ENCODE results near the gene ABCA7. TPM values are rescaled to one million over a fixed set of nuclear protein-coding genes. Genes with fewer than 3 reads are reported as not detected.

ABCA7 gene
- total RNA-seq, 1 donor from 2014 or later, result 3.4 TPM

DNA sequence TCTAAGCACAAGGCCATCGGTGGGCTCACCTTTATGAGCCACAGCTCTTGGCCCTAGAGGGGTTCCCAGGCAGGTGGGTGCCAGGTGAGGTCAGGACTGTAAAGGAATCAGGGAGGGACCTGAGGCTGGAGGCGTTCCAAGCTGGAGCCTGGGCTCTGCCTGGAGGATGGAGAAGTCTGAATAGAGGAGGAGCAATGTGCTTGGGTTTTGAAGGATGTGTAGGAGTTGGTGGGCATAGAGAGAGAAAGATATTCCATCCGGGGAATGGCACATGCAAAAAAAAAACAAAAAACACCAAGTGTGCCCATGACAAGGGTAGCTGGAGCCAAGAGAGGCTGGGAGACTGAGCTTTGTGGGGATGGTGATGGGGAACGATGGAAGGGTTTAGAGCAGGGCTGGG lies 37.3 kb upstream of the ABCA7 start:
- no peak for DNase-seq (ENCODE audit: low read depth in 2 of 2)

DNA sequence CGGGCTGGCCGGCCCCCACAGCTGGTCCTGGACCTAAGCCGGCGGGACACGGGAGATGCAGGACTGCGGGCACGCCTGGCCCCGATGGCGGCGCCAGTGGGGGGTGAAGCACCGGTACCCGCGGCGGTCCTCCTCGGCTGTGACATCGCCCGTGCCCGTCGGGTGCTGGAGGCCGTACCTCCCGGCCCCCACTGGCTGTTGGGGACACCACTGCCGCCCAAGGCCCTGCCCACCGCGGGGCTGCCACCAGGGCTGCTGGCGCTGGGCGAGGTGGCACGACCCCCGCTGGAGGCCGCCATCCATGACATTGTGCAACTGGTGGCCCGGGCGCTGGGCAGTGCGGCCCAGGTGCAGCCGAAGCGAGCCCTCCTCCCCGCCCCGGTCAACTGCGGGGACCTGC lies 36.6 kb upstream of the ABCA7 start:
- no peak for DNase-seq (ENCODE audit: low read depth in 2 of 2)

DNA sequence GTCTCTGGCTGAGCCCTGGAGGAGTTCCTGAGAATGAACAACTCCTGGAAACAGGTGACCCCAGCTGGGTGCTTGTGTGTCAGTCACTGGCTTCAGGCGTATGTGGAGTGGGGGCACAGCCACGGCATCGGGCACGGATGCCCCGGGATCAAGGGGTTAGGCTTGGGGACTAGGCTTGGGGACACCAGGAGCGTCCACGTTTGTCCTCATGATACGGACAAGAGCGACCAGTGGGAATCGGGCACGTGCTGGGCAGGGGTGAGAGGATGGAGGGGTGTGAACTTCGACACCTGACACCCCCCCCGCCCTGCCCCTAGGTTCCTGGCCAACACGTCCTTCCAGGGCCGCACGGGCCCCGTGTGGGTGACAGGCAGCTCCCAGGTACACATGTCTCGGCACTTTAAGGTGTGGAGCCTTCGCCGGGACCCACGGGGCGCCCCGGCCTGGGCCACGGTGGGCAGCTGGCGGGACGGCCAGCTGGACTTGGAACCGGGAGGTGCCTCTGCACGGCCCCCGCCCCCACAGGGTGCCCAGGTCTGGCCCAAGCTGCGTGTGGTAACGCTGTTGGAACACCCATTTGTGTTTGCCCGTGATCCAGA lies 35.6 kb upstream of the ABCA7 start:
- DNase-seq (ENCODE audit: low read depth in 2 of 2), result no peak

DNA sequence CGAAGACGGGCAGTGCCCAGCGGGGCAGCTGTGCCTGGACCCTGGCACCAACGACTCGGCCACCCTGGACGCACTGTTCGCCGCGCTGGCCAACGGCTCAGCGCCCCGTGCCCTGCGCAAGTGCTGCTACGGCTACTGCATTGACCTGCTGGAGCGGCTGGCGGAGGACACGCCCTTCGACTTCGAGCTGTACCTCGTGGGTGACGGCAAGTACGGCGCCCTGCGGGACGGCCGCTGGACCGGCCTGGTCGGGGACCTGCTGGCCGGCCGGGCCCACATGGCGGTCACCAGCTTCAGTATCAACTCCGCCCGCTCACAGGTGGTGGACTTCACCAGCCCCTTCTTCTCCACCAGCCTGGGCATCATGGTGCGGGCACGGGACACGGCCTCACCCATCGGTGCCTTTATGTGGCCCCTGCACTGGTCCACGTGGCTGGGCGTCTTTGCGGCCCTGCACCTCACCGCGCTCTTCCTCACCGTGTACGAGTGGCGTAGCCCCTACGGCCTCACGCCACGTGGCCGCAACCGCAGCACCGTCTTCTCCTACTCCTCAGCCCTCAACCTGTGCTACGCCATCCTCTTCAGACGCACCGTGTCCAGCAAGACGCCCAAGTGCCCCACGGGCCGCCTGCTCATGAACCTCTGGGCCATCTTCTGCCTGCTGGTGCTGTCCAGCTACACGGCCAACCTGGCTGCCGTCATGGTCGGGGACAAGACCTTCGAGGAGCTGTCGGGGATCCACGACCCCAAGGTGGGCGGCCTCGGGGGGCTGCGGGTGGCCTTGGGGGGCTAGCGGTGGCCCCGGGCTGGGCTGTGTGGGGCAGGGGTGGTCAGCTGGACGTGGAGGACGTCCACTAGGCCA lies 34.9 kb upstream of the ABCA7 start:
- DNase-seq (ENCODE audit: low read depth in 2 of 2), result no peak

DNA sequence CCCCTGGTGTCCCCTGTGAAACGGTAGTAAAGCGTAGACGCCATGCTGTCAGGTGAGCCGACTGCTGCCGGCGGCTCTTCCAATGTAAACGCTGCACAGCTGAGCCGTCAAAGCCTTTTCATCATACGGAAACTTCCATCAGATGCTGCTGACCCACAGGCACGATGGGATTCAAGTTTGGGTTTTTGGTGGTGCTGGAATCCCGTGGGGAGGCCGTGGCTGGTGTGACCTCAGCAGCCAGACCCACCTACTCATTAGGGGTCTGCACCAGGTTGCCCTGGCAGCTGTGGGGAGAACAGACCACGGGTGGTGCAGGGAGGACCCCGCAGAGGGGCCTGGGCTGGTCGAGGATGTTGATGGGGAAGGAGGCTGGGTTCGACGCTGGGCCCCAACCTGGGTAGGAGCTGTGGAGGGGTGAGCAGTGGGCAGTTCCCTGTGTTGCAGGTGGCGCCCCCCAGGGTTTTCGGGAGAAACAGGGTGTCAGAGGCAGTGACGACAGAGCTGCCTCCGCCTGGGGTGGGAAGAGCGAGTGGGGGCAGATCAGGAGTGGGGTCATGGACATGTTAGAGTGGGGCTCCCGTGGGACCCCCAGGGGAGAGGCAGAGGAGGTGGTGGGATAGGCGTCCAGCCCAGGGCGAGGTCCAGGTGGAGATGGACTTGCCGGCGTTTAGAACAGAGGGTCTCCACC lies 33.1 kb upstream of the ABCA7 start:
- DNase-seq (ENCODE audit: low read depth in 2 of 2), result no peak

DNA sequence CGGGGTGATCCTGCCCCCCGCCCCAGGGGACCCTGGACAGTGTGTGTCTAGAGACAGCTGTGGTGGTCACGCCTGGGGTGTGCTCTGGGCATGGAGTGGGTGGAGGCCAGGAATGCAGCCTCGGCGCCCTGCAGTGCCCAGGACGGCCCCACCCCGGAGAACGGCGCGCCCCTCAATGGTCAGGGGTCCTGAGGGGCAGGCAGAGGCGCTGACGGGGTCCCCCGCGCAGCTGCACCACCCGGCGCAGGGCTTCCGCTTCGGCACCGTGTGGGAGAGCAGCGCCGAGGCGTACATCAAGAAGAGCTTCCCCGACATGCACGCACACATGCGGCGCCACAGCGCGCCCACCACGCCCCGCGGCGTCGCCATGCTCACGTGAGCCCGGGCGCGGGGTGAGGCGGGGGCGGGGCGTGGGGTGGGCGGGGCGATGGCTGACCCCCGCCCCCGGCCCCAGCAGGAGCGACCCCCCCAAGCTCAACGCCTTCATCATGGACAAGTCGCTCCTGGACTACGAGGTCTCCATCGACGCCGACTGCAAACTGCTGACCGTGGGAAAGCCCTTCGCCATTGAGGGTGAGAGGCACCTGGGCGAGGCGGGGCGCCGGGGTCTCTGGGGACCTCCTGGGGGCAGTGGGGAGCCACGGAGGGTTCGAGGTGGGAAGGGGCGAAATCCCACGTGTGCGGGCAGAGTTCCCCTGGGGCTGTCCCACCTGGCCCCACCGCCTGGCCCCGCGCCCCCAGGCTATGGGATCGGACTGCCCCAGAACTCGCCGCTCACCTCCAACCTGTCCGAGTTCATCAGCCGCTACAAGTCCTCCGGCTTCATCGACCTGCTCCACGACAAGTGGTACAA lies 32.3 kb upstream of the ABCA7 start:
- no peak for DNase-seq (ENCODE audit: low read depth in 2 of 2)

DNA sequence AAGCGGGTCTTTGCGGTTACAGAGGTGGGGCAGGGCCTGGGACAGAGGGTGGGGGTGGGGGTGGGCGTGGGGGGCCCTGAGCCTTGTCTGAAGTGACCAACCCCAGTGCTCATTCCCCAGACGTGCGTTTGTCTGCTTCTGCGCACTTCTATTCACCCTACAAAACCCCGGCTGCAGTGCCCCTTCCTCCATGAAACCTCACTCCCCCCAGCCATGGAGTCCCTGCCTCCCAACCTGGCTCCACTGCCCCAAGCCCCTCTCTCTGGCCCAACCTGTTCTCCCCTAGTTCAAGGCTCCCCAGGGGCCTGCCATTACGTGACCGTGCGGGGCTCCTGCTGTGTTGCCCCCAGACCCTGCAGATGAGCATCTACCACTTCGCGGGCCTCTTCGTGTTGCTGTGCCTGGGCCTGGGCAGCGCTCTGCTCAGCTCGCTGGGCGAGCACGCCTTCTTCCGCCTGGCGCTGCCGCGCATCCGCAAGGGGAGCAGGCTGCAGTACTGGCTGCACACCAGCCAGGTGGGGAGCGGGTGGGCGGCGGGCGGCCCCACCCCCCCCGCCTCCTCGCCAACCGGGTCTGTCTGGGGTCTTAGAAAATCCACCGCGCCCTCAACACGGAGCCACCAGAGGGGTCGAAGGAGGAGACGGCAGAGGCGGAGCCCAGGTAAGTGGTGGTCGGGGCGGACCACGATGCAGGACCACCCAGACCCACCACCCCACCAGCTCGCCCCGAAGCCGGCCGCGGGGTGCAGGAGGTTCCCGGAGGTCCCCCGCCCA lies 31.5 kb upstream of the ABCA7 start:
- DNase-seq (ENCODE audit: low read depth in 2 of 2), result no peak

DNA sequence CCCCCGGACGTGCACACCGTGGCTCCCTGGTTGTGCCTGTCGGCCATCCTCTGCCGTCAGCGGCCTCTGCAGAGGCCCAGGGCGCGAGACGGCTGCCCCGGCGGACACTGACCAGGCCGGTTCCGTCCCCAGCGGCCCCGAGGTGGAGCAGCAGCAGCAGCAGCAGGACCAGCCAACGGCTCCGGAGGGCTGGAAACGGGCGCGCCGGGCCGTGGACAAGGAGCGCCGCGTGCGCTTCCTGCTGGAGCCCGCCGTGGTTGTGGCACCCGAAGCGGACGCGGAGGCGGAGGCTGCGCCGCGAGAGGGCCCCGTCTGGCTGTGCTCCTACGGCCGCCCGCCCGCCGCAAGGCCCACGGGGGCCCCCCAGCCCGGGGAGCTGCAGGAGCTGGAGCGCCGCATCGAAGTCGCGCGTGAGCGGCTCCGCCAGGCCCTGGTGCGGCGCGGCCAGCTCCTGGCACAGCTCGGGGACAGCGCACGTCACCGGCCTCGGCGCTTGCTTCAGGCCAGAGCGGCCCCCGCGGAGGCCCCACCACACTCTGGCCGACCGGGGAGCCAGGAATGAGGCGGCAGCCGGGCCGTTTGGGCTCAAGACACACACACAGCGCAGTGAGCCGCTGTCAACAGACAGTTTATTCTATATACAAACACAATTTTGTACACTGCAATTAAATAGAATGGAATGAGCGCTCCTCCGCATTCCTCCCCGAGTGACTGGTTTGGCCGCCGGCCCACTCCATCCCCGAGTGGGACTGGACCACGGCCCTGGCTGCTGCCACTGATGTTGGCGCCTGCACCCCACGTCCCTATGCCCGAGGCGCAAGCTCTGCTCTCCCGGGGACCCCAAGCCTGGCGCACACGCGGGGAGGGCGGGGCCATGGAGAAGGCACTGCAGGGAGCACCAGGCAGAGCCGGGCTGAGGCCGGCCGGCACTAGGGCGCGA lies 30.6 kb upstream of the ABCA7 start:
- DNase-seq (ENCODE audit: low read depth in 2 of 2), result no peak

DNA sequence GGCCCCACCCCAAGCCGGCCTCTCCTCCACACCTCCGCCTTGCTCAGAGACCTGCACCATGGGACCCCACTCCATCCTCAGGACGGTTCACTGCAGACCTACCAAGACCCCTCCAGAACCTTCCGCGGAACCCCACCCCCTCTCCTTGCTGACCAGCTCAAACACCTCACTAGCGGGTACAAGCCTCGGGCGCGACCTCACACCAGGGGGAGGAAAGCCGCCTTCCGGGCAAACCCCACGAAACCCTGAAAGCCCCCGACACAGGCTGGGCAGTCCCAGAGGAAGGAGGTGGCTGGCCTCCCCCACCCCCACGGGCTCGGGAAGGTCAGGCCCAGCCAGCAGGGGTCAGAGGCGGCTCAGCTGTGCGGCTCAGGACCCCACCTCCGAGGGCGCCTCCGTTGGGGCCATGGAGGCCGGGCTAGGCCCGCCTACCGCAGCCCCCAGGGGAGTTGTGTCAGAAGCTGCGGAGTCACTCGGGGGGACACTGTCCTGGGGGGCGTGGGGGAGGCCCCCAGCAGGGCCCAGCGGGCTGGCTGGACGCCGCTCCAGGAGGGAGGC lies 29.8 kb upstream of the ABCA7 start:
- DNase-seq (ENCODE audit: low read depth in 2 of 2), result no peak

DNA sequence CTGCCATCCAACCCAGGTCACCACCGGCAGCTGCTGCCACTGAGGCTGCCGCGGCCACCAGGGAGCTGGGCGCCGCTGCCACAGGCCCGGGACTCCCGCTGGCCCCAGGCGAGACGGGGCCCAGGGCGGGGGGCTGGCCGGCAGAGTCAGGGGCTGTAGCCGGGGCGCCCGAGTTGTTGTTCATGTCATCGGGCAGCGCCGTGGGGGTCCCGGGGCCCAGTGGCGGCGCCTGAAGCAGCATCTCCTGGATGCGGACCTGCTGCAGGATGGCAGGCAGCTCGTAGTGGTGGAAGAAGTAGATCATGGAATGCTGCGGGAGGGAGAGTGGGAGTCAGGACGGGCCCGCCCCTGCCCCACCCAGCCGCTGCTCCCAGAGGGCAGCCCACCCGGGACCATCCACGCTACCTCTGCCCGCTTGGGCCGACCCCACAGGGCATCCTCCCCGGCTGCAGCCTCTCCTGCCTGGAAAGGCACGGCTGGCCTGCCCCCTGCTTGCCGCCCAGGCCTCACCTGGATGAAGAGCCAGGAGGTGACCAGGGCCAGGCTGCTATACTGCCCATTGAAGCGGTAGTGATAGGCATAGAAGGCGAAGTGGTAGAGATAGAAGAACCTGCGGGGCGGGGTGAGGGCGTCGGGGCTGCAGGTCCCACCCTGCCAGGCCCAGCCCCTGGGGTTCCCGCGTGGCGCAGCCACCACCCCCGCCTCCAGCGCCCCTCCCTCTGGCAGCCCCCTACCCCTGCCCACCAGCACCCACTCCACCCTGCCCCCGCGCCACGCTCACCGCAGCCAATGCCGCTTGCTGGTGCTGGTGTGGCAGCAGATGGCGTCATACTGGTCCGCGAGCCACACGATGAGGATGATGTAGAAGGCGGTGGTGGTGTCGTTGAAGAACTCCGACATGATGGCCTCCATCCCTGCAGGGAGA lies 29.1 kb upstream of the ABCA7 start:
- no peak for DNase-seq (ENCODE audit: low read depth in 2 of 2)

DNA sequence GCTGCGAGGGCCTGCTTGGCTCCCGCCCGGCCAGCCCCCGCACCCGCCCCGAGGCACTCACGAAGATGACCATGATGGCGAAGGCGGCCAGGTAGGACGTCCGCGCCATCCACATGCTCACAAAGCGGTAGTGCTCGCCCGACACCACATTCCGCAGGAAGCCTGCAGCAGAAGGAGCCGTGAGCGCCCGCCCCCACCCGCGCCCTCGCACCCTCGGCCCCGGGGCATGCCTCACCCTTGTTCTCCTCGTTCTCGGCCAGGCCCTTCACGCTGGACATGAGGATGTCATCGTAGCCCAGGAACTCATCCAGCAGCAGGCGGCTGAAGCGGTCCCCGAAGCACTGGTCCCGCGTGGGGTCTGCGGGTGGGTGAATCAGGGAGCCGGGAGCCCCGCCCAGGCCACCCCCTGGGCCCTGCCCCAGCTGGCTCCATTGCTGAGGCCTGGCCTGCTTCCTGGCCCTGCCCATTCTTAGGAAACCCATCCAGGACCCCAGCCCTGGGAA lies 28.0 kb upstream of the ABCA7 start:
- no peak for DNase-seq (ENCODE audit: low read depth in 2 of 2)

DNA sequence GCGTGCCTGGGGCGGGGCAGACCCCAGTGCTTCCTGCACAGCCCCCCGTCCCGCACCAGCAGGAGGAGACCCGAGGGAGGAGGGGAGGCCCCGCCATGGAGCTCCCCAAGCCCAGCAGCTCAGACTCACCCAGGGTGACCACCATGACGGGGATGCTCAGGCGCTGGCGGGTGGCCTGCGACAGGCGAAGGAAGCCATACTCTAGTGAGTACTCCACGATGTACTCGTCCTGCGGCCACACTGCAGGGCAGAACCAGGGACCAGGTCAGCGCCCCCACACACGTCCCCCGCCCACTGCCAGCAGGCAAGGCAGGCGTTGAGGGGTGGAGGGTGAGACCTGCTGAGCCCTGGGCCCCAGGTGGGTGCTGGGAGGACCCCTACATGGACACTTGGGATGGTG lies 27.6 kb upstream of the ABCA7 start:
- DNase-seq (ENCODE audit: low read depth in 2 of 2), result no peak

DNA sequence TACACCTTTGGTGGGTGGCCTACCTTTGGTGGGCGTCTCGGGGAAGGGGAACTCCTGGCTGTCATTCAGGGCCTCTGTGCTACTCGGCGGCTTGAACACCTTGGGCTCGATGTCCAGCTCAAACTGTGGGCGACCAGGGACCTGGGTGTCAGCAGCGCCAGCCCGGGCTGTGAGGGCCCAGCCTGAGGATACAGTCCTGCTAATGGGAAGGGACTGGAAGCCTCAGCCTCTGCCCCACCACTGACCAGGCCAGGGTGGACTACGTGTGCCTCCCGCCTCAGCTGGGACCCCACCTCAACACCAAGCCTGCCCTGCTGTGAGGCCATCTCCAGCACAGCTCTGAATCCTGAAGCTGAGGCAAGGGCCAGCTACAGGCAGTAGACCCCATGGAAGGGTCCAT lies 26.7 kb upstream of the ABCA7 start:
- no peak for DNase-seq (ENCODE audit: low read depth in 2 of 2)

DNA sequence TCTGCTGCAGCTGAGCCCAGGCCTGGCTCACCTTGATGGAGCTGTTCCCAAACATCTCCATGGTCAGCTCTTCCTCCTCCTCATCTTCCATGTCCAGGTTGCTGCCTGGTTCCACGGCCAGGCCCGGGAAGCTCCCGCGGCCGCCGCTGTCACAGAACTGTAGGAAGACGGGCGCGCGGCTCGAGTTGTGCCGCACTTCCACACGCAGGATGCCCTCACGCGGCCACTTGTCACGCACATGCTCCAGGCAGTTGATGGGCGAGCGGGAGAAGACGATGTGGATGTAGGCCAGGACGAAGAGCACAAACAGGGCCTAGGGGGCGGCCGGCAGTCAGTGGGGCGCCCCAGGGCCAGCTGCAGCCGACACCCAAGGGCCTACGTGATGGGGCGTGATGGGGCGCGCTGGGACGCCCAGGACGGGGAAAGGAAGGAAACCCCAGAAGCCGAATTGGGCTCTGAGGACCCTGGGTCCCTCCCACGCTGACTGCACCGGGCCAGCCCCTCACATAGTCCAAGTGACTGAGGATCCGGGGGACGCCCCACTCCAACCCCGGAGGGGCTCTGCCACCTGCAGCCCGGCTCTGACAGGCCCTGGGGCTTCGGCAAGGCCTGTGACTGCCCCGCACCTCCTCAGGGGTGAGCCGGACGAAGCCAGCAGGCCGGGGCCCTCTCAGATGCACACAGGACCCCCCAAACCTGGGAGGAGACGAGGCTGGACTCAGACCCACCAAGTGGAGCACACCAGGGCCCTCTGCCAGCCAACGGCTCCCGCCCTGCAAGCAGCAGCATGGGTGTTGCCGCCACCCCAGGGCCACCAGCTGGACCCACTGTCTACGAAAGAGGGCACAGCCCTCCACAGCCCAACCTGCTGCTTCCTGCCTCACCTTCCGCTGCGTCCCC lies 25.5 kb upstream of the ABCA7 start:
- no peak for DNase-seq (ENCODE audit: low read depth in 2 of 2)

DNA sequence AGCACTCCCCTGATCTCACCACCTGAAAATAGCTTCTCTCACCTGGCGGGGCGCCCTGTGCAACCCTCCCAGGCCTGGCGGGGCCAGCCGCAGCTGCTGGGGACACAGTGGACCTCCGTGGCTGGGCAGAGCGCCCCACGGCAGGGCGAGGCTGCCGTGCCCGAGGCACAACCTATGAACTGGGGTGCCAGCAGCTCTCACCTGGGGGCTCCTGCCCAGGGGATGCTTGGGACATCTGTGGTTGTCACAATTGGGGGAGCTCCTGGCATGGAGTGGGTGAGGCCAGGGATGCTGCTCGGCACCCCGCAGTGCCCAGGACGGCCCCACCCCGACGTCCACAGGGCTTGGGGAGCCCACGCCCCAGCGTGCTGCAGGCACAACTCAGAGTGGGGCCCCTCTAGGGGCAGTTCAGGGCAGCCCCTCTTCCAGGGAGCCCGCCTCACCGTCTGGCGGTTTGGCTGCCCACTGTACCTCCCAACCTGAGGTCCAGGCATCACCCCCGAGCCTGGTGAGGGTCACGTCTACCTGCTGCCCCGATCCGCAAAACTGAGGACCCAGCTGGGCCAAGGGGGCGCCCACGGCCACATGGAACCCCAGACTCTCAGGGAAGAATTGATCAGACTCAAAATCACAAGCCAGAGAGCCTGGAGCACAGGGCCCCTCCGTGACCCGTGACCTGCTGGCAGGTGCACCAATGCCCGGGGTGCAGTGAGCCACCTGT lies 24.7 kb upstream of the ABCA7 start:
- no peak for DNase-seq (ENCODE audit: low read depth in 2 of 2)

Measured in lung microvascular endothelial cell (primary cell).